Loucy (cell line): ENCODE results near the gene ANKRD35.

Experiments
- CTCF ChIP-seq: fragments of 200-600 bp; sonication (generic); conservative IDR thresholded peaks from 2 replicates; pipeline ENCODE4 v1.5.1; 2014; ENCODE audit warnings: mild to moderate bottlenecking, antibody characterized with exemption, low read length
- EZH2phosphoT487 ChIP-seq: fragments of 200-600 bp; IDR thresholded peaks from 2 replicates; pipeline ENCODE4 v1.6.1; 2018; ENCODE audit warnings: antibody characterized with exemption, mild to moderate bottlenecking, moderate library complexity, borderline replicate concordance

GRCh38 chr1:145886816-145887215, 1.1 kb upstream of the ANKRD35 start:
- no peak for TF ChIP-seq CTCF
- TF ChIP-seq EZH2phosphoT487, result no peak
